Activated T-helper 2 cell treated with anti-CD3 and anti-CD28 coated beads, Interferon-gamma antibody, Interleukin-2, Interleukin-4, amounts not matched to agents 10 μg/mL and 5 μg/mL and 100 μg/mL, durations not matched to agents 14 hours and 24 hours and 36 hours (primary cell): ENCODE measurements around the gene PLEKHG4. TPM values are rescaled to one million over a fixed set of nuclear protein-coding genes. Genes with fewer than 3 reads are reported as not detected.
A peak's percentile ranks its signal among the peaks of the same experiment; 100 is the strongest.

Experiments
- DNase-seq: peaks from one replicate; pipeline ENCODE4 v3.0.0; 2021; ENCODE audit warnings: low spot score
- H3K27ac Mint-ChIP-seq: one replicate; pipeline ENCODE4 v1.8.0; 2021; ENCODE audit warnings: mixed read lengths
- H3K27me3 Mint-ChIP-seq: one replicate; pipeline ENCODE4 v1.8.0; 2021; ENCODE audit warnings: low read depth, mixed read lengths
- H3K36me3 Mint-ChIP-seq: one replicate; pipeline ENCODE4 v1.8.0; 2021; ENCODE audit warnings: low read depth, mixed read lengths
- H3K4me1 Mint-ChIP-seq: one replicate; pipeline ENCODE4 v1.8.0; 2021; ENCODE audit warnings: low read depth, mixed read lengths
- H3K4me3 Mint-ChIP-seq: one replicate; pipeline ENCODE4 v1.8.0; 2021; ENCODE audit warnings: low read depth, mild to moderate bottlenecking, moderate library complexity, mixed read lengths
- H3K9me3 Mint-ChIP-seq: one replicate; pipeline ENCODE4 v1.8.0; 2021; ENCODE audit warnings: mixed read lengths
- intact Hi-C: fragments of 100-400 bp; cut with micrococcal nuclease; formaldehyde crosslinking; loops from one replicate; pipeline ENCODE4 v1.15.1; 2023
- total RNA-seq: library from RNA; stranded (reverse); gene quantifications from 2 replicates; pipeline ENCODE4 v1.2.3, GENCODE V29; 2022

The PLEKHG4 gene, protein sequence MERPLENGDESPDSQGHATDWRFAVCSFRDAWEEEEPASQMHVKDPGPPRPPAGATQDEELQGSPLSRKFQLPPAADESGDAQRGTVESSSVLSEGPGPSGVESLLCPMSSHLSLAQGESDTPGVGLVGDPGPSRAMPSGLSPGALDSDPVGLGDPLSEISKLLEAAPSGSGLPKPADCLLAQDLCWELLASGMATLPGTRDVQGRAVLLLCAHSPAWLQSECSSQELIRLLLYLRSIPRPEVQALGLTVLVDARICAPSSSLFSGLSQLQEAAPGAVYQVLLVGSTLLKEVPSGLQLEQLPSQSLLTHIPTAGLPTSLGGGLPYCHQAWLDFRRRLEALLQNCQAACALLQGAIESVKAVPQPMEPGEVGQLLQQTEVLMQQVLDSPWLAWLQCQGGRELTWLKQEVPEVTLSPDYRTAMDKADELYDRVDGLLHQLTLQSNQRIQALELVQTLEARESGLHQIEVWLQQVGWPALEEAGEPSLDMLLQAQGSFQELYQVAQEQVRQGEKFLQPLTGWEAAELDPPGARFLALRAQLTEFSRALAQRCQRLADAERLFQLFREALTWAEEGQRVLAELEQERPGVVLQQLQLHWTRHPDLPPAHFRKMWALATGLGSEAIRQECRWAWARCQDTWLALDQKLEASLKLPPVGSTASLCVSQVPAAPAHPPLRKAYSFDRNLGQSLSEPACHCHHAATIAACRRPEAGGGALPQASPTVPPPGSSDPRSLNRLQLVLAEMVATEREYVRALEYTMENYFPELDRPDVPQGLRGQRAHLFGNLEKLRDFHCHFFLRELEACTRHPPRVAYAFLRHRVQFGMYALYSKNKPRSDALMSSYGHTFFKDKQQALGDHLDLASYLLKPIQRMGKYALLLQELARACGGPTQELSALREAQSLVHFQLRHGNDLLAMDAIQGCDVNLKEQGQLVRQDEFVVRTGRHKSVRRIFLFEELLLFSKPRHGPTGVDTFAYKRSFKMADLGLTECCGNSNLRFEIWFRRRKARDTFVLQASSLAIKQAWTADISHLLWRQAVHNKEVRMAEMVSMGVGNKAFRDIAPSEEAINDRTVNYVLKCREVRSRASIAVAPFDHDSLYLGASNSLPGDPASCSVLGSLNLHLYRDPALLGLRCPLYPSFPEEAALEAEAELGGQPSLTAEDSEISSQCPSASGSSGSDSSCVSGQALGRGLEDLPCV
- 30.4 and 33.4 TPM in 2 replicates for total RNA-seq

GRCh38 chr16:67279296-67280089, at the start of gene PLEKHG4:
Gene PLEKHG4, plus strand, starts transcription at chr16:67279532. Its CDS starts 513 bp downstream, at chr16:67280045.
- H3K9me3 Mint-ChIP-seq: no peaks in the 10 kb centered on the region
- peaks cover 19% of the 10 kb centered on the region for H3K36me3 Mint-ChIP-seq
- H3K27me3 Mint-ChIP-seq: no peaks in the 10 kb centered on the region
- intact Hi-C loops: loop anchor here (1.0 to 2.0 kb wide), 4 partner anchors 32 to 120 kb away; partner anchors contain the start of gene FHOD1
- peak; percentile 77 for DNase-seq
- H3K4me1 Mint-ChIP-seq: peaks cover 24% of the 10 kb centered on the region
- H3K4me3 Mint-ChIP-seq: peak within 1 kb of the TSS; percentile 84
- H3K27ac Mint-ChIP-seq: peak within 1 kb of the TSS; percentile 86

GRCh38 chr16:67229906-67230808, 49.2 kb upstream of the PLEKHG4 start:
- peaks cover 25% of the 10 kb centered on the region for H3K4me1 Mint-ChIP-seq
- DNase-seq: no peak
- no peaks in the 10 kb centered on the region for H3K27me3 Mint-ChIP-seq
- H3K4me3 Mint-ChIP-seq: no peak overlapping the region
- H3K36me3 Mint-ChIP-seq: peaks cover 67% of the 10 kb centered on the region
- H3K27ac Mint-ChIP-seq: no peak overlapping the region
- H3K9me3 Mint-ChIP-seq: no peaks in the 10 kb centered on the region
- intact Hi-C loops: loop anchor here (5.0 kb wide), 1 partner anchor 48 kb away; the partner anchor contains the start of gene MATCAP1

DNA sequence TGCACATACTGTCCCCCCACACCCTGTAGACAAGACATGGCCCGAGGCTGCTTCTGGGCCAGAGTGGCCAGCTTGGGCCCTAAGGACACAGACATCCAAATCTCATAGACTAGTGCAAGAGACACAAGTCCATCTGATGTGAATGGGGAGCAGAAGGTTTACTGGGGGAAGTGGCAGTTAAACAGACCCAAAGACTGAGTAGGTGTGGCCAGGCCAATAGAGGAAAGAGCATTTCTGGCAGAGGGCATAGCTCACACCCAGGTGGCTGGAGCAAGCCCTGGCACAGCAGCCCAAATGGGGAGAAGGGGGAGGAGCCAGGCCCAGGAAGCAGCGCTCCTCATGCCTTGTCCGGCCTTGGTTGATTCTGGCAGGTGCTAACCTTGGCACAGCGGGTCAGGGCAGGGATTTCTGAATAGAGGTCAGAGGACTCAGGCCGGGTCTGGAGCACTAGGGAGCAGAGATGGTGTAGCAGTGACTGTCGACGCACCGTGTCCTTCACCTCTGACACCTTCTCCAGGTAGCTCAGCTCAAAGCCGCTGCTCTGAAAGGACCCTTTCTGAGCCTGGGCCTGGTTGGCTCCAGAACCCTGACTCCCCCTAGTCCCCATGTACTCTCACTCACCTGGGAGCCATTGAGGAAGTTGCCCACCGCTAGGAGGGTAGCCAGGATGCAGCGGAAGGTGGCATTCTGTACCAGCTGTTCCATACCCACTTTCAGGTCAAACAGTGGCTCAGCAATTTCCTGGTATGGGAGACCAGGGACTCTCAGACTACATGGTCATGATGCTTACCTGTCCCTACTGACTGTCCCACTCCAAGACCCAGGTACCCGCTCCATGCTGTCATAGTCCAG, 48.3 kb upstream of the PLEKHG4 start:
- no peaks in the 10 kb centered on the region for H3K9me3 Mint-ChIP-seq
- DNase-seq: no peak
- H3K27ac Mint-ChIP-seq: no peak overlapping the region
- H3K27me3 Mint-ChIP-seq: no peaks in the 10 kb centered on the region
- H3K36me3 Mint-ChIP-seq: peaks cover 74% of the 10 kb centered on the region
- no peak overlapping the region for H3K4me3 Mint-ChIP-seq
- intact Hi-C loops: no loop called here
- peaks cover 18% of the 10 kb centered on the region for H3K4me1 Mint-ChIP-seq

GRCh38 chr16:67233596-67233995, 45.7 kb upstream of the PLEKHG4 start:
- H3K4me1 Mint-ChIP-seq: peaks cover 5% of the 10 kb centered on the region
- DNase-seq: no peak
- H3K36me3 Mint-ChIP-seq: peaks cover 83% of the 10 kb centered on the region
- no peaks in the 10 kb centered on the region for H3K27me3 Mint-ChIP-seq
- no peaks in the 10 kb centered on the region for H3K9me3 Mint-ChIP-seq
- no peak overlapping the region for H3K27ac Mint-ChIP-seq
- no peak overlapping the region for H3K4me3 Mint-ChIP-seq
- intact Hi-C loops: no loop called here

GRCh38 chr16:67234180-67234597, 45.1 kb upstream of the PLEKHG4 start:
- DNase-seq: no peak
- Mint-ChIP-seq H3K36me3 (peaks cover 84% of the 10 kb centered on the region), H3K27ac (no peak overlapping the region), H3K27me3 (no peaks in the 10 kb centered on the region), H3K9me3 (no peaks in the 10 kb centered on the region), H3K4me3 (no peak overlapping the region), H3K4me1 (peaks cover 5% of the 10 kb centered on the region)
- intact Hi-C loops: no loop called here

DNA sequence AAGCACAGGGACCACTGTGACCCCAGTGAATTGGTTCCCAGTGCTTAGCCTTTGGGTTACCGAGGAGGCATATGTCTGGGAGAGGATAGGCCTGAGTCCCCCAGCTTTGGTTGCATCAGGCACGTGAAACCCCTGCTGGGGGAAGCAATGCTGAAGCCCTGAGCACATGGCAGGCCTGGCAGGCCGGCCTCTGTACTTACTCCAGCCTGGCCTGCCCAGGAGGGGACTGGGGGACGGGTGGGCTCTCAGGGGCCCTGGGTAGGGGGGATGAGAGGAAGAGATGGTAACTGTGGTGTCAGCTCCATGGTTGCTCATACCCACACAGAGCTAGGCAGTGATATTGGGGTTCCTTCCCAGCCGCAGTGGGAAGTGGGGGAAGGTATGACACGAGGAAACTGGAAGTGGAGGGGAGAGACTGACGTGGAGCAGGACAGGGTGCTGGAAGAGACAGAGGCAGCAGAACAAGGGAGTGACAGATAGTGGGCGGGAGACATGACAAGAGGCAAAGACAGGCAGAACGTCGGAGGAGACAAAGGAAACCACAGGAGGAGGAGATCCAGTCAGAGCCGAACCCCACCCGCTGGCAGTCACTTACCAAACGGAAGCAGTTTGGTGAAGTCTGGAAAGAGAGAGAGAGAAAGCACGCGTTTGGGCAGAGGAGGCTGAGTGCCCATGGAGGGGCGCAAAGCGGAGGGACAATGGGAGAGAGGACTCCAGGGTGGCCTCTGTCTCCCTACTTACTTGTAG, 43.3 kb upstream of the PLEKHG4 start:
- H3K4me1 Mint-ChIP-seq: peaks cover 8% of the 10 kb centered on the region
- peak overlapping the region; percentile 82 for H3K27ac Mint-ChIP-seq
- no peaks in the 10 kb centered on the region for H3K27me3 Mint-ChIP-seq
- H3K36me3 Mint-ChIP-seq: peaks cover 73% of the 10 kb centered on the region
- intact Hi-C loops: loop anchor here (1.0 kb wide), 1 partner anchor 8 kb away; no protein-coding TSS in a partner anchor
- H3K9me3 Mint-ChIP-seq: no peaks in the 10 kb centered on the region
- peak overlapping the region; percentile 17 for H3K4me3 Mint-ChIP-seq
- no peak for DNase-seq

DNA sequence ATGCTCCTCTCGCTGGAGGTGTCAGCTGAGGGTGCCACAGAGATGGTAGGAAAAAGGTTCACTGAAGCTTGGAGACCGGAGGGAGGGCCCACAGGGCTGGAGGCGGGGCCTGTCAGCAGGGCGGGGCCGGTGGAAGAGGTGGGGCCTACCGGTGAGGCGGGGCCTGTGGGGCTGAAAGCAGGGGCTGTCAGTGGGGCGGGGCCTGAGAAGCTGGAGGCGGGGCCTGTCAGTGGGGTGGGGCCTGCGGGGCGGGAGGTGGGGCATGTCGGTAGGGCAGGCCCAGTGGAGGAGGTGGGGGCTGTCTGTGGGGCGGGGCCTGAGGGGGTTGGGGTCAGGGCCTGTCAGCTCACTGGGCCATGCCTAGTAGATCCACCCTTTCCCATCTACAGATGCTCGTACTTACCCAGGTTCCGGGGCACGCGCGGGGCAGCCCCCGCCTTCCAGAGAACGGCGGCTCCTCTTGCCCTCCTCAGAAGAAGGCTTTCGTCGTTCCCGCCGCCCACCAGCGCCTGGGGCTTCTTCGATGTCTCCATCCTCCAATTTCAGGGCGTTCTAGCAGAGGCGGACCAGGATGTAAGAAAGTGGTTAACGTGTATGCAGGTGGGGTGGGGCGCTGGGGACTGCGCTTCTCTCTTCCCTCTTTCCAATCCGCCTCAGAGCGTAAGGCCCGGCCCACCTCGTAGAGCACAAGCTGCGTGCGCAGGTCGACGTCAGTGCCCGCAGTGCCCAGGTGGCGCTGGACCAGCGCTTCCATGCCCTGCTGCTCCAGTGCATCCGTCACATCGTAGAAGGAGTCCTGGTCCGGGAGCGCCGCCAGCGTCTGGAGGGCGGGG, 42.6 kb upstream of the PLEKHG4 start:
- Mint-ChIP-seq H3K4me1 (peaks cover 13% of the 10 kb centered on the region), H3K27me3 (no peaks in the 10 kb centered on the region), H3K36me3 (peaks cover 68% of the 10 kb centered on the region), H3K27ac (peak overlapping the region; percentile 82), H3K4me3 (peak overlapping the region; percentile 17), H3K9me3 (no peaks in the 10 kb centered on the region)
- peak; percentile 71 for DNase-seq
- intact Hi-C loops: loop anchor here (1.0 kb wide), 1 partner anchor 8 kb away; no protein-coding TSS in a partner anchor

GRCh38 chr16:67237396-67238277, 41.7 kb upstream of the PLEKHG4 start:
- DNase-seq: no peak
- Mint-ChIP-seq H3K27ac (no peak overlapping the region), H3K36me3 (peaks cover 59% of the 10 kb centered on the region), H3K4me3 (no peak overlapping the region), H3K9me3 (no peaks in the 10 kb centered on the region), H3K27me3 (no peaks in the 10 kb centered on the region), H3K4me1 (peaks cover 16% of the 10 kb centered on the region)
- intact Hi-C loops: no loop called here

- Mint-ChIP-seq H3K27ac (no peak overlapping the region), H3K4me3 (no peak overlapping the region), H3K4me1 (peaks cover 19% of the 10 kb centered on the region), H3K36me3 (peaks cover 56% of the 10 kb centered on the region), H3K9me3 (no peaks in the 10 kb centered on the region), H3K27me3 (no peaks in the 10 kb centered on the region)
- DNase-seq: no peak
- intact Hi-C loops: no loop called here
These were observed 41.1 kb upstream of the PLEKHG4 start for GRCh38 chr16:67238278-67238575.
